ENCODE data around the gene PLEKHM2.
A peak's percentile ranks its signal among the peaks of the same experiment; 100 is the strongest.
"Not testable (repeated sequence)": the region's sequence is repeated elsewhere in the genome, so short reads cannot be mapped to it uniquely, and the experiment has no call there.

The PLEKHM2 gene

GRCh38 chr1:15676688-15677661, 7.1 kb upstream of the PLEKHM2 start:
- DNase-seq (ENCODE audit: low read depth in 2 of 2), result no peak

GRCh38 chr1:15678578-15678977, 5.5 kb upstream of the PLEKHM2 start:
- no peak for DNase-seq (ENCODE audit: low read depth in 2 of 2)

- DNase-seq (ENCODE audit: low read depth in 2 of 2), result no peak
These were observed 4.0 kb upstream of the PLEKHM2 start for GRCh38 chr1:15680131-15680530.

GRCh38 chr1:15680561-15681348, 3.4 kb upstream of the PLEKHM2 start:
- DNase-seq (ENCODE audit: low read depth in 2 of 2), result no peak

- DNase-seq (ENCODE audit: low read depth in 2 of 2), result no peak
These were observed 2.5 kb upstream of the PLEKHM2 start for GRCh38 chr1:15681349-15682292.

GRCh38 chr1:15682936-15683341, 1.2 kb upstream of the PLEKHM2 start:
- DNase-seq (ENCODE audit: low read depth in 2 of 2), result no peak

- DNase-seq (ENCODE audit: low read depth in 2 of 2), result no peak
These were observed 628 bp upstream of the PLEKHM2 start for GRCh38 chr1:15683345-15684039.

- peak in 1 of 2 donors; percentile 15 for DNase-seq (ENCODE audit: low read depth in 2 of 2)
These were observed 560 bp downstream of the PLEKHM2 start for GRCh38 chr1:15684468-15685291.

GRCh38 chr1:15685820-15686219, 1.7 kb downstream of the PLEKHM2 start:
- no peak for DNase-seq (ENCODE audit: low read depth in 2 of 2)

- DNase-seq (ENCODE audit: low read depth in 2 of 2), result no peak
These were observed 3.3 kb downstream of the PLEKHM2 start for GRCh38 chr1:15687446-15687845.

GRCh38 chr1:15690317-15690716, 6.2 kb downstream of the PLEKHM2 start:
- DNase-seq (ENCODE audit: low read depth in 2 of 2), result no peak

- DNase-seq (ENCODE audit: low read depth in 2 of 2), result no peak
These were observed 7.4 kb downstream of the PLEKHM2 start for GRCh38 chr1:15691434-15692032.

GRCh38 chr1:15692121-15692682, 8.1 kb downstream of the PLEKHM2 start:
- no peak for DNase-seq (ENCODE audit: low read depth in 2 of 2)

GRCh38 chr1:15693371-15693770, 9.3 kb downstream of the PLEKHM2 start:
- no peak for DNase-seq (ENCODE audit: low read depth in 2 of 2)

GRCh38 chr1:15696956-15697521, 12.9 kb downstream of the PLEKHM2 start:
- no peak for DNase-seq (ENCODE audit: low read depth in 2 of 2)

- no peak for DNase-seq (ENCODE audit: low read depth in 2 of 2)
These were observed 14.1 kb downstream of the PLEKHM2 start for GRCh38 chr1:15698201-15698600.

GRCh38 chr1:15699321-15699720, 15.2 kb downstream of the PLEKHM2 start:
- not testable (repeated sequence) for DNase-seq (ENCODE audit: low read depth in 2 of 2)

GRCh38 chr1:15700508-15700907, 16.4 kb downstream of the PLEKHM2 start:
- no peak for DNase-seq (ENCODE audit: low read depth in 2 of 2)

GRCh38 chr1:15701784-15702183, 17.7 kb downstream of the PLEKHM2 start:
- no peak for DNase-seq (ENCODE audit: low read depth in 2 of 2)
